NB4 (cell line): ENCODE measurements around the gene NT5DC3.

Experiments
- DNase-seq: peaks from one replicate; pipeline ENCODE4 v3.0.0; 2010; ENCODE audit warnings: low read depth
- H3K4me3 ChIP-seq: one replicate; pipeline ENCODE4 v1.5.1; 2011; ENCODE audit warnings: mild to moderate bottlenecking, low read depth, low read length, moderate library complexity
- MYC ChIP-seq: IDR thresholded peaks from 2 replicates; pipeline ENCODE4 v1.6.1; 2011; ENCODE audit warnings: low read depth, low read length
- POLR2A ChIP-seq: IDR thresholded peaks from 2 replicates; pipeline ENCODE4 v1.6.1; 2011; ENCODE audit warnings: mild to moderate bottlenecking; ENCODE audit not compliant: insufficient read length; ENCODE audit errors: extremely low read depth
- TF ChIP-seq, protein P1 (sequence below): IDR thresholded peaks from one replicate; pipeline ENCODE4 v1.5.1; 2012; ENCODE audit warnings: low read depth, low read length
- TF ChIP-seq, protein P2 (sequence below): IDR thresholded peaks from 2 replicates; pipeline ENCODE4 v1.6.1; 2011; ENCODE audit warnings: low read depth, low read length

The NT5DC3 gene

GRCh38 chr12:103737881-103738280, 103.2 kb downstream of the NT5DC3 start:
- DNase-seq, result no peak
- no peak overlapping the region for H3K4me3 ChIP-seq
- TF ChIP-seq, protein P1, sequence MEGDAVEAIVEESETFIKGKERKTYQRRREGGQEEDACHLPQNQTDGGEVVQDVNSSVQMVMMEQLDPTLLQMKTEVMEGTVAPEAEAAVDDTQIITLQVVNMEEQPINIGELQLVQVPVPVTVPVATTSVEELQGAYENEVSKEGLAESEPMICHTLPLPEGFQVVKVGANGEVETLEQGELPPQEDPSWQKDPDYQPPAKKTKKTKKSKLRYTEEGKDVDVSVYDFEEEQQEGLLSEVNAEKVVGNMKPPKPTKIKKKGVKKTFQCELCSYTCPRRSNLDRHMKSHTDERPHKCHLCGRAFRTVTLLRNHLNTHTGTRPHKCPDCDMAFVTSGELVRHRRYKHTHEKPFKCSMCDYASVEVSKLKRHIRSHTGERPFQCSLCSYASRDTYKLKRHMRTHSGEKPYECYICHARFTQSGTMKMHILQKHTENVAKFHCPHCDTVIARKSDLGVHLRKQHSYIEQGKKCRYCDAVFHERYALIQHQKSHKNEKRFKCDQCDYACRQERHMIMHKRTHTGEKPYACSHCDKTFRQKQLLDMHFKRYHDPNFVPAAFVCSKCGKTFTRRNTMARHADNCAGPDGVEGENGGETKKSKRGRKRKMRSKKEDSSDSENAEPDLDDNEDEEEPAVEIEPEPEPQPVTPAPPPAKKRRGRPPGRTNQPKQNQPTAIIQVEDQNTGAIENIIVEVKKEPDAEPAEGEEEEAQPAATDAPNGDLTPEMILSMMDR, result no peak
- TF ChIP-seq, protein P2, sequence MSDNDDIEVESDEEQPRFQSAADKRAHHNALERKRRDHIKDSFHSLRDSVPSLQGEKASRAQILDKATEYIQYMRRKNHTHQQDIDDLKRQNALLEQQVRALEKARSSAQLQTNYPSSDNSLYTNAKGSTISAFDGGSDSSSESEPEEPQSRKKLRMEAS, result no peak
- TF ChIP-seq MYC (no peak), POLR2A (no peak)

DNA sequence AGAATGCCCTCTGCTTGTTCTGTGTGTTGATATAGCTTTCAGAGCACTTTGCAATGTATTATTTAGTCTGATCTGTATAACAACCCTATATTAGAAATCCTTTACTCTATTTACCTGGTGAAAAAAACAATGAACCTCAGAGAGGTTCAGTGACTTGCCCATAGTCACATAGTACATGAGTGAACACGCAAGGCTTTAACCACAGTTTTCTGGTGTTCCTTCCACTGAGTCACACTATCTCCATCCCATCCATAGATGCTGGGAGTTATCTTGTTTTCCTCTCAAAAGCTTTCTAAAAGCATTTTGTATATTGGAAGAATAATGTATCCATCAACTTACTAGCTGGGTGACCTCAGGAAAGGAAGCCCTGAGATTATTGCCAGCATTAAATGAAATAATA, 104.5 kb downstream of the NT5DC3 start:
- DNase-seq, result no peak
- TF ChIP-seq MYC (no peak), POLR2A (no peak)
- TF ChIP-seq, protein P1, result no peak
- TF ChIP-seq, protein P2, result no peak
- no peak overlapping the region for H3K4me3 ChIP-seq

- no peak overlapping the region for H3K4me3 ChIP-seq
- TF ChIP-seq, protein P1, result no peak
- TF ChIP-seq POLR2A (no peak), MYC (no peak)
- TF ChIP-seq, protein P2, result no peak
- DNase-seq, result no peak
These were observed 105.7 kb downstream of the NT5DC3 start for GRCh38 chr12:103735291-103735690.

- H3K4me3 ChIP-seq, result no peak overlapping the region
- DNase-seq, result no peak
- TF ChIP-seq, protein P1, result no peak
- TF ChIP-seq, protein P2, result no peak
- TF ChIP-seq MYC (no peak), POLR2A (no peak)
These were observed 106.2 kb downstream of the NT5DC3 start for GRCh38 chr12:103734863-103735262.

GRCh38 chr12:103731539-103731938, 109.5 kb downstream of the NT5DC3 start:
- no peak for DNase-seq
- no peak for TF ChIP-seq POLR2A
- TF ChIP-seq, protein P2, result no peak
- TF ChIP-seq MYC, result no peak
- TF ChIP-seq, protein P1, result no peak
- H3K4me3 ChIP-seq, result no peak overlapping the region
